Keratinocyte (primary cell): ENCODE measurements around the gene CDK8. TPM values are rescaled to one million over a fixed set of nuclear protein-coding genes. Genes with fewer than 3 reads are reported as not detected.

Experiments
- DNase-seq: peaks from one replicate; pipeline ENCODE4 v3.0.0-alpha.2; 2011; ENCODE audit warnings: low read depth, missing footprints, low spot score
- FAIRE-seq: peaks from 2 replicates; lab custom pipeline; 2011; peaks lifted over from hg19 to GRCh38; lab: Jason Lieb, UNC
- H2AFZ ChIP-seq: 2 replicates; pipeline ENCODE4 v1.6.0; 2012; ENCODE audit warnings: low read length, control low read depth, inconsistent platforms; ENCODE audit not compliant: control insufficient read depth
- H3K27ac ChIP-seq: 2 replicates; pipeline ENCODE4 v1.5.1; 2011; ENCODE audit warnings: low read length; ENCODE audit not compliant: control insufficient read depth, insufficient read depth
- H3K27me3 ChIP-seq: 3 replicates; pipeline ENCODE4 v1.6.0; 2011; ENCODE audit warnings: low read length; ENCODE audit not compliant: control insufficient read depth, insufficient read depth; ENCODE audit errors: extremely low read depth
- H3K36me3 ChIP-seq, 2 experiments: 2 replicates in 1 of 2; 3 replicates in 1 of 2; pipeline ENCODE4 v1.5.1; 2011; ENCODE audit warnings: low read length in 2 of 2, mild to moderate bottlenecking in 1 of 2; ENCODE audit not compliant: control insufficient read depth in 2 of 2, insufficient read depth in 2 of 2; ENCODE audit errors: extremely low read depth in 1 of 2
- H3K4me1 ChIP-seq: 3 replicates; pipeline ENCODE4 v1.5.1; 2011; ENCODE audit warnings: low read length; ENCODE audit not compliant: control insufficient read depth, insufficient read depth; ENCODE audit errors: extremely low read depth
- H3K4me2 ChIP-seq: 3 replicates; pipeline ENCODE4 v1.6.0; 2011; ENCODE audit warnings: low read depth, low read length; ENCODE audit not compliant: control insufficient read depth, insufficient read depth; ENCODE audit errors: extremely low read depth
- H3K4me3 ChIP-seq, 3 experiments: fragments of 200-600 bp in 1 of 3; sonication (generic) in 1 of 3; 2 replicates in 2 of 3; 3 replicates in 1 of 3; pipeline ENCODE4 v1.5.1; 2011 to 2016; ENCODE audit warnings: low read length in 3 of 3, mild to moderate bottlenecking in 3 of 3, control low read depth in 2 of 3, inconsistent platforms in 1 of 3, low read depth in 1 of 3, mixed read lengths in 1 of 3, mixed run types in 1 of 3, moderate library complexity in 1 of 3; ENCODE audit not compliant: control insufficient read depth in 2 of 3, insufficient read depth in 2 of 3; ENCODE audit errors: extremely low read depth in 1 of 3
- H3K79me2 ChIP-seq: 2 replicates; pipeline ENCODE4 v1.6.0; 2012; ENCODE audit warnings: low read length; ENCODE audit not compliant: control insufficient read depth, insufficient read depth
- H3K9ac ChIP-seq: 3 replicates; pipeline ENCODE4 v1.6.0; 2011; ENCODE audit warnings: low read length; ENCODE audit not compliant: control insufficient read depth, insufficient read depth; ENCODE audit errors: extremely low read depth
- H3K9me1 ChIP-seq: 3 replicates; pipeline ENCODE4 v1.6.0; 2011; ENCODE audit warnings: low read length; ENCODE audit not compliant: control insufficient read depth, insufficient read depth; ENCODE audit errors: extremely low read depth
- H3K9me3 ChIP-seq: 2 replicates; pipeline ENCODE4 v1.5.1; 2012; ENCODE audit warnings: low read depth, low read length; ENCODE audit not compliant: control insufficient read depth
- H4K20me1 ChIP-seq: 3 replicates; pipeline ENCODE4 v1.6.0; 2011; ENCODE audit warnings: low read length; ENCODE audit not compliant: control insufficient read depth, insufficient read depth; ENCODE audit errors: extremely low read depth
- CTCF ChIP-seq, 3 experiments: IDR thresholded peaks in 1 of 3; conservative IDR thresholded peaks in 1 of 3; optimal IDR thresholded peaks in 1 of 3; 2 replicates in 2 of 3; 3 replicates in 1 of 3; pipeline versions ENCODE3 to v1.5.1; 2011; ENCODE audit warnings: low read length in 3 of 3, mild to moderate bottlenecking in 3 of 3, moderate library complexity in 2 of 3, control low read depth in 1 of 3, inconsistent platforms in 1 of 3; ENCODE audit not compliant: insufficient read depth in 2 of 3; ENCODE audit errors: extremely low read depth in 1 of 3
- EZH2 ChIP-seq: IDR thresholded peaks from one replicate; pipeline ENCODE4 v1.6.1; 2012; ENCODE audit warnings: inconsistent platforms, mild to moderate bottlenecking, low read length, moderate library complexity
- dilution Hi-C: fragments of 300-500 bp; cut with MboI; formaldehyde crosslinking; loops from one replicate; pipeline ENCODE4 v1.7.0; 2020; ENCODE audit warnings: low sequenced_read_pairs; ENCODE audit not compliant: extremely low pct_ligation_motif_present
- polyA plus RNA-seq, 5 experiments: library from polyadenylated mRNA; depleted of rRNA in 3 of 5; stranded (reverse) in 3 of 5; stranded (forward) in 1 of 5; unstranded in 1 of 5; fragments of >200 nt; gene quantifications; 1 replicate in 1 of 5; 2 replicates in 3 of 5; 3 replicates in 1 of 5; pipeline versions ENCODE4 v1.2.1 to v1.2.3, GENCODE V29; 2011 to 2012; ENCODE audit warnings: missing spikeins in 2 of 5, low read depth in 1 of 5, low replicate concordance in 1 of 5

Gene CDK8
- polyA plus RNA-seq, 1 donor (not counting 4 experiments of a cell fraction or from before 2014, with no cell fraction given), result 27.5 TPM

- no peaks in the 10 kb centered on the region for H3K36me3 ChIP-seq
- no peak overlapping the region for H2AFZ ChIP-seq
- no peaks in the 10 kb centered on the region for H3K79me2 ChIP-seq
- H3K4me3 ChIP-seq, result no peak overlapping the region
- H3K4me2 ChIP-seq, result no peak overlapping the region
- H3K4me1 ChIP-seq, result no peaks in the 10 kb centered on the region
- no peaks in the 10 kb centered on the region for H3K27me3 ChIP-seq
- DNase-seq (no peak), FAIRE-seq (no peak)
- TF ChIP-seq EZH2 (no peak), CTCF (optimal IDR thresholded peaks at IDR 0.05 in 1 of 3, IDR thresholded peaks at IDR 0.05 in 1 of 3, conservative IDR thresholded peaks at IDR 0.05 in 1 of 3; ENCODE audit: extremely low read depth in 1 of 3, insufficient read depth in 2 of 3, low read length in 3 of 3) (no peak)
- H3K9me3 ChIP-seq, result no peaks in the 10 kb centered on the region
- H4K20me1 ChIP-seq, result no peaks in the 10 kb centered on the region
- dilution Hi-C loops, result no loop called here
- H3K27ac ChIP-seq, result no peak overlapping the region
- no peaks in the 10 kb centered on the region for H3K9me1 ChIP-seq
- H3K9ac ChIP-seq, result no peak overlapping the region
Observed at GRCh38 chr13:26362261-26362660, 108.3 kb downstream of the CDK8 start.

DNA sequence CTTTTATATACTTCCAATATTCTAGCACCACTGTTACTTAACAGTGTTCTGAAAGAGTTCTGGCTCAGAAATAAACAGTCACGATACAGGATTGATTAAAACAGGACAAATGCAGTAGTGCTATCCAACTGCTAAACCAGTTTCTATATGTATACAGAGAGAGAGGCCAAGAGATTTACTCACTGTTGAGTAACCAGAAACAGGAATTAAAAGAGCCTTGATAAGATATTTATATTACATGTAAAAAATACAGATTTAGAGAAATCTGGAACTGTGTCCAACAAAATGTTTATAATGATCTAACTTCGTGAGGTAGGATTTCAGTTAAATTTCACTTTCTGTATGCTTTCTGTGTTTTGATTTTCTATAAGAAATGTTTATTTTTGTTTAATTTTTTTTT is 116.6 kb downstream of the CDK8 start:
- no peaks in the 10 kb centered on the region for H3K27me3 ChIP-seq
- no peaks in the 10 kb centered on the region for H3K4me1 ChIP-seq
- no peak overlapping the region for H3K9ac ChIP-seq
- H3K27ac ChIP-seq, result no peak overlapping the region
- H4K20me1 ChIP-seq, result no peaks in the 10 kb centered on the region
- no peaks in the 10 kb centered on the region for H3K9me1 ChIP-seq
- no peaks in the 10 kb centered on the region for H3K36me3 ChIP-seq
- no peaks in the 10 kb centered on the region for H3K9me3 ChIP-seq
- H3K4me2 ChIP-seq, result no peak overlapping the region
- no peaks in the 10 kb centered on the region for H3K79me2 ChIP-seq
- H2AFZ ChIP-seq, result no peak overlapping the region
- dilution Hi-C loops, result no loop called here
- FAIRE-seq (no peak), DNase-seq (no peak)
- TF ChIP-seq EZH2 (no peak), CTCF (optimal IDR thresholded peaks at IDR 0.05 in 1 of 3, IDR thresholded peaks at IDR 0.05 in 1 of 3, conservative IDR thresholded peaks at IDR 0.05 in 1 of 3; ENCODE audit: extremely low read depth in 1 of 3, insufficient read depth in 2 of 3, low read length in 3 of 3) (no peak)
- H3K4me3 ChIP-seq, result no peak overlapping the region
